Skin epidermis (tissue), 12 donors: ENCODE data around the gene GIPC3.

Source experiments
- H3K27ac ChIP-seq, 21 experiments: fragments of 200-600 bp; sonication (generic) in 11 of 21; one replicate each; pipeline ENCODE4 v1.5.0; 2020; ENCODE audit warnings: mild to moderate bottlenecking in 3 of 21, inconsistent platforms in 2 of 21, moderate library complexity in 2 of 21
- H3K4me3 ChIP-seq, 7 experiments: fragments of 200-600 bp; sonication (generic) in 2 of 7; one replicate each; pipeline ENCODE4 v1.5.0; 2020; ENCODE audit warnings: inconsistent platforms in 2 of 7, mild to moderate bottlenecking in 2 of 7, moderate library complexity in 1 of 7

Gene GIPC3

GRCh38 chr19:3585301-3586126 lies at the start of gene GIPC3:
Gene GIPC3, plus strand, starts transcription at chr19:3585478. Its CDS starts 120 bp downstream, at chr19:3585598.
- peak within 1 kb of the TSS; percentile 3 to 30 (median 12) for H3K4me3 ChIP-seq
- H3K27ac ChIP-seq, result peak within 1 kb of the TSS in 1 of 21 experiments; percentile 2

DNA sequence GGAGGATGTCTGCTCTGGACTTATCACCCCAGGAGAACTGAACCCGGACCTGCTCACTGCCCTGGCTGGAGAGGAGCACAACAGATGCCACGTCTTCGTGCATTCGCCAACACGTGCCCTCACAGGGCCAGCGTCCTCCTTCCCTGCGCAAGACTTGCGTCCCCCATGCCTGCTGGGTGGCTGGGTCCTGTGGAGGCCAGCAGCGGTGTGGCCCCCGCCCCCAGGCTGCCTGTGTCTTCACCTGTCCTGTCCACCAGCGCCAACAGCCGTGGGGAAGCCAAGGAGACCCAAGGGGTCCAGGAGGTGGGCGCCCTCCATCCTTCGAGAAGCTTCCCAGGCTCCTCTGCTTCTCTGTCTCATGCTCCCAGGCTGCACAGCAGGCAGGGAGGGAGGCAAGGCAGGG lies 49.7 kb upstream of the GIPC3 start:
- H3K4me3 ChIP-seq, result no peak overlapping the region
- H3K27ac ChIP-seq, result peak overlapping the region in 9 of 21 experiments; percentile 28 to 75 (median 50)

DNA sequence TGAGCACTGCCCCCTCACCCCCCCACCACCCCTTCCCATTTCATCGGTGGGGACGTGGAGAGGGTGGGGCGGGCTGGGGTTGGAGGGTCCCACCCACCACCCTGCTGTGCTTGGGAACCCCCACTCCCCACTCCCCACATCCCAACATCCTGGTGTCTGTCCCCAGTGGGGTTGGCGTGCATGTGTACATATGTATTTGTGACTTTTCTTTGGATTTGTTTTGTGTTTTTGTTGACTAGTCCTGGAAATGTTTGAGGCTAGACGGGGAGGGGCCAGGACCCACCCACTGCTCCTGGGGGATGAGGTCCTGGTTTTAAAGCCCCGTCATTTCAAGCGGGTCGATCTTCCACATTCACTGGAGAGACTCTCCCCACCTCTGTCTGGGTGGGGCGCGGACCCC lies 49.3 kb upstream of the GIPC3 start:
- peak overlapping the region in 10 of 21 experiments; percentile 23 to 75 (median 46) for H3K27ac ChIP-seq
- no peak overlapping the region for H3K4me3 ChIP-seq

DNA sequence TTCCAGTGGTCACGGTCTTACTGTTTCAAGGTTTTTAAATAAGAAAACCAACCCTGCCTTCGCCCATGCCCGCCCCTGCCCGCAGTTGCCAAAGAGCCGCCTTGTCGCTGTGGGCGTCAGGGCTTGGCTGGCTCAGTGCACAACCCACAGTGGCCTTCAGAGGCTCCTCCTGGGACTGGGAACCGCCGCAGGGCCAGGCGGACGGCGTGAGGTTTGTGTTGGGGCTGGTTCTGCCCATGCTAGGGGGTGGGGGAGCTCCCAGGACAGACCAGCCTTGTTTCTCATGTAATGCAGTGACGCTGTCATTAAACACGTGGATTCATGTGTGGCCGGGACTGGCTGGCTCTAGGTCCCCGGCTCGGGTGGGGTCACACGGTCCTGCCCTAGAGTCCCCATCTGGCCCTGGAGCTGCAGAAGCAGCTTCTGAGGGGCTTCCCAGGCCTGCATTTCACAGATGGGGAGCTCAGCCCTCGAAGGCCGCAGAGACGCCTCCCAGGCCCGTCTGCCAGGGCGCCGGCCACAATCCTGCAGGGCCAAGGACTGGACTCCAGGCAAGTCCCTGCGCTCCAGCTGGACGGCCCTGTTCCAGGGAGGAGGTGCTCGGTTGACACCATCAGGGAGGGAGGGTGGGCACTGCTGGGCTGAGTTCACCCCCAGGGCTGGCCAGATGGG lies 48.7 kb upstream of the GIPC3 start:
- peak overlapping the region in 13 of 21 experiments; percentile 29 to 75 (median 66) for H3K27ac ChIP-seq
- H3K4me3 ChIP-seq, result no peak overlapping the region

DNA sequence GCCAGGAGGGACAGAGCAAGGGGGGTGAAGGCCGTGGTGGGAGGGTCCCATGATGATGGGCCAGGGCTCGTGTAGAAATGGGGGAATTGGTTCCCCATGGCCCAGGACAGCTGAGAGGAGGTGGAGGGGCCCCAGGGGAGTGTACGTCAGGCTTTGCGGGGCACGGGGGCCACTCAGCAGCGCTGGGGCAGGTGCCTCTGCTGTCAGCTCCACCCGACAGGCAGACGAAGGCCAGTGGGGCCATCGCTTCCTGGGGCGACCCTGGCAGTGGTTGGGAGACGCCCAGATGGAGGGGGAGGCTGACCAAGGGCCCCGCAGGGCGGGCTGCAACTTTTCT lies 48.2 kb upstream of the GIPC3 start:
- no peak overlapping the region for H3K4me3 ChIP-seq
- H3K27ac ChIP-seq, result peak overlapping the region in 14 of 21 experiments; percentile 4 to 75 (median 63)

GRCh38 chr19:3537438-3538240 lies 47.6 kb upstream of the GIPC3 start:
- Histone ChIP-seq H3K27ac (peak overlapping the region in 13 of 21 experiments; percentile 4 to 75 (median 66)), H3K4me3 (no peak overlapping the region)

DNA sequence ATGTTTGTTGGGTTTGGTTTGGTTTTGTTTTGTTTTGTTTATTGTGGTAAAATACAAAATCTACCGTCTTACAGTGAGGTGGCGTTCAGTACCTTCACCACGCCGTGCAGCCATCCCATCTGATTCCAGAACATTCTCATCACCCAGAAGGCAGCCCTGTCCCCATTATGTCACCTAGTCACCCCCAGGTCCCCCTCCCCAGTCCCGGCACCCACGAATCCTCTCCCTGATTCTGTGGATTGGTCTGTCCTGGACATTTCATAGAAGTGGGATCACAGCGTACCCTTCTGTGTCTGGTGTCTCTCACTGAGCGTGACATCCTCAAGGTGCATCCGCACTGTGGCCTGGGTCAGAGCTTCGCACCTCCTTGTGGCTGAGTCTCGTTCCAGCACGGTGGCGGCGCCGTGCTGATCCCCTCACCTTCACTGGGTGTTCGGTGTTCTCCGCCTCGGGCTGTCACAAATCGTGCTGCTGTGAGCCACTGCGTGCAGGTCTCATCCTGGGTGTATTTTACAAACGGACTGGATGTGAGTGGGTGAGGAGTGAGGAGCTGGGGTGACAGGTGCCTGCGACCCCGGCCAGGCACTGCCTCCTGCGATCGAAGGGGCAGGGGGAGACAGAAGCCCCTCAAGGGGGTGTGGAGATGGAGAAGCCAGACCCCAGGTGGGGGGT lies 46.9 kb upstream of the GIPC3 start:
- H3K4me3 ChIP-seq, result no peak overlapping the region
- H3K27ac ChIP-seq, result peak overlapping the region in 5 of 21 experiments; percentile 36 to 75 (median 67)

- no peak within 1 kb of the TSS for H3K4me3 ChIP-seq
- H3K27ac ChIP-seq, result peak within 1 kb of the TSS in 5 of 21 experiments; percentile 36 to 75 (median 67)
Measured at GRCh38 chr19:3538965-3539755, 46.1 kb upstream of the GIPC3 start, which contains the start of gene TEKTIP1. Gene TEKTIP1, plus strand, starts transcription at chr19:3539174. Its CDS starts 4 bp downstream, at chr19:3539178.

DNA sequence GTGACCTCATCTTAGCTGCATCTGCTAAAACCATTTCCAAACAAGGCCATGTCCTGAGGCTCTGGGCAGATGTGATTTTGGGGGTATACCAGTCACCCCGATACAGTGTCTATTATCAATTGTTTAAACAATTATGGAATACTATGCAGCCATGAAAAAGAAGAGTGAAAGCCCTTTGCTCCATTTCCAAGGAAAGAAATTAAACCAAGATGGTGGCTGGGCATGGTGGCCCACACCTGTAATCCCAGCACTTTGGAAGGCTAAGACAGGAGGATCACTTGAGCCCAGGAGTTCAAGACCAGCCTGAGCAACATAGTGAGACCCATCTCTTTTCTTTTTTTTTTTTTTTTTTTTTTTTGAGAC lies 45.5 kb upstream of the GIPC3 start:
- no peak overlapping the region for H3K4me3 ChIP-seq
- H3K27ac ChIP-seq, result no peak overlapping the region

- peak overlapping the region in 2 of 21 experiments; percentile 0 to 12 for H3K27ac ChIP-seq
- H3K4me3 ChIP-seq, result no peak overlapping the region
Measured at GRCh38 chr19:3543150-3544057, 41.9 kb upstream of the GIPC3 start.

GRCh38 chr19:3544058-3544376 lies 41.3 kb upstream of the GIPC3 start:
- no peak overlapping the region for H3K4me3 ChIP-seq
- peak overlapping the region in 1 of 21 experiments; percentile 0 for H3K27ac ChIP-seq

DNA sequence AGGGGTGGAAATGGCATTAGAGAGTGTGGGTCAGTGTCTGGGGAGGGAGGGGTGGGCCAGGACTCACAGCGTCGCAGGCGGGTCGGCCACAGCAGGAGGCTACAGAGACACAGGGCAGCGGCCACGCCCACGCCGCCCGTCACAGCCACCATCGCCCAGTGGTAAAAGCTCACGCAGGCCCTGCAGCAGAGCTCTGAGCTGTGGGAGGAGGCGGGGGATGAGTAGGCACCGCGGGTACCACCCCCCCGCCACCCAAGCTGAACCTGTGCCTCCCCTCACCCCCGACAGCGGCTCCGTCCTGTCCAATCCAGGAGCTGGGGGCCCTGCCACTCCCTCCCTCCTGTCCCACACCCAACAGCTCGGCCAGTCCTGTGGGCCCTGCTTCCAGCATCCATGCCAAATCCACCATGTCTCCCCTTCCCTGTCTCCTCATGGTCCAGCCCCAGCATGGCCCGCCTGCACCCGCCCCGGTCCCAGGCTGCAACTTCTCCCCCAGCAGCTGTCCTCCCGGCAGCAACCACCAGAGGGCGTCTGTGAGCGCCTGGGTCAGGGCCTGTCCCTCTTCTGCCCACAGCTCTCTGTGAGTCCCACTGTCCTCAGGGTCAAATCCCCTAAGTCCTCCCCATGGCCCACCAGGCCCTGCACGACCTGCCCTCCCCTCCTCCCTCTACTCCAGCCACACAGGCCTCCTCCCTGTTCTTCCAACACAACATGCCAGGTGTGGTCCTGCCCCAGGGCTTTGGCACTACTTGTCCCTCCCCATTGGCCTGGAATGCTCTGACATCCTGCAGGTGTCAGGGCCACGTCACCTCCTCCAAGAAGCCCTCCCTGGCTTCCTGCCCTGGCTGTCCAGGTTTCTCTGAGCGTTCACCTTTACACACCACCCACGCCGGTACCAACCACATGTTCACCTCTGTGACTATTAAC lies 40.3 kb upstream of the GIPC3 start:
- Histone ChIP-seq H3K27ac (peak overlapping the region in 3 of 21 experiments; percentile 0 to 16 (median 8)), H3K4me3 (no peak overlapping the region)

- H3K27ac ChIP-seq, result peak overlapping the region in 2 of 21 experiments; percentile 0 to 16
- no peak overlapping the region for H3K4me3 ChIP-seq
Measured at GRCh38 chr19:3545669-3546034, 39.6 kb upstream of the GIPC3 start.

DNA sequence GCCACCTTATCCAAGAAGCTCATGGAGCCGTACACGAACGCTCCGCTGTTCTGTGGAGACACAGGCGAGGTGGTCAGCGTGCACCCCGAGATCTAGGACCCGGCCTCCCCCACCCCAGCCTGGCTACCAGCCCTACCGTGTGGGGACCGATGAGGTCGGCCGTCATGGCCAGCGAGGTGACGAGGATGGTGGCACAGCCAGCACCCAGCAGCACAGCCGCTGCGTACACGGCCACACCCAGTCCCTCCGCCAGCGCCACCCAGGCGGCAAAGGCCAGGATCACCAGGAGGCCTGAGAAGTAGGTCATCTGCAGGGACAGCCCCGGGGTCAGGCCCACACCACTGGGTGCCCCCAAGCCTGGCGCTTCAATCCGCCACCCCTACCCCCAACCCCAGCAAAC lies 39.2 kb upstream of the GIPC3 start:
- no peak overlapping the region for H3K4me3 ChIP-seq
- no peak overlapping the region for H3K27ac ChIP-seq

DNA sequence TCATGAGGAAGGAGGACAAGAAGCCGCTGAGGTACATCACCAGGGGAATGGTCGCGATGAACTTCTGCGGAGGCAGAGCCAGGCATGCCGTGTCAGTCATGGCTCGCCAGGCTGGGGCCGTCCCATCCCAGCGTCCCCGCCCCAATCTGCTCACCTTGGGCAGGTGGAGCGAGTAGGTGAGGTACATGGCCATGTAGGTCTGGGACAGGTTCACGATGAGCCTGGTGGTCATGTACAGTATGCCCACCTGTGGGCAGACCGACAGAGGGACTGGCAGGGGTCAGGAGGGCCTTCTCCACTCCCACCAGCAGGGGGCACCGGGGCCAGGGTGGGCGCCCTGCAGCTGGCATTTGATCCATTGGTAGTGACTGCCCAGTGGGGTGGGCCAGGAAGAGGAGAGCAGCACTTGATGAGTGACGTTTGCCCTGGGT lies 38.0 kb upstream of the GIPC3 start:
- Histone ChIP-seq H3K4me3 (no peak overlapping the region), H3K27ac (no peak overlapping the region)

- H3K4me3 ChIP-seq, result no peak overlapping the region
- peak overlapping the region in 1 of 21 experiments; percentile 31 for H3K27ac ChIP-seq
Measured at GRCh38 chr19:3547767-3548282, 37.5 kb upstream of the GIPC3 start.

GRCh38 chr19:3548606-3549005 lies 36.7 kb upstream of the GIPC3 start:
- Histone ChIP-seq H3K4me3 (no peak overlapping the region), H3K27ac (no peak overlapping the region)
